GM10266 (cell line): ENCODE results near the gene TAF7.
"Not testable (repeated sequence)": the region's sequence is repeated elsewhere in the genome, so short reads cannot be mapped to it uniquely, and the experiment has no call there.

Experiments used
- DNase-seq: peaks from one replicate; pipeline ENCODE4 v3.0.0; 2012; ENCODE audit errors: extremely low spot score
- TF ChIP-seq, protein P1 (sequence below): IDR thresholded peaks from 2 replicates; pipeline ENCODE4 v1.5.1; 2012; ENCODE audit warnings: mild to moderate bottlenecking, low read depth; ENCODE audit not compliant: control insufficient read depth, insufficient read depth; ENCODE audit errors: missing control alignments

TAF7 gene

DNA sequence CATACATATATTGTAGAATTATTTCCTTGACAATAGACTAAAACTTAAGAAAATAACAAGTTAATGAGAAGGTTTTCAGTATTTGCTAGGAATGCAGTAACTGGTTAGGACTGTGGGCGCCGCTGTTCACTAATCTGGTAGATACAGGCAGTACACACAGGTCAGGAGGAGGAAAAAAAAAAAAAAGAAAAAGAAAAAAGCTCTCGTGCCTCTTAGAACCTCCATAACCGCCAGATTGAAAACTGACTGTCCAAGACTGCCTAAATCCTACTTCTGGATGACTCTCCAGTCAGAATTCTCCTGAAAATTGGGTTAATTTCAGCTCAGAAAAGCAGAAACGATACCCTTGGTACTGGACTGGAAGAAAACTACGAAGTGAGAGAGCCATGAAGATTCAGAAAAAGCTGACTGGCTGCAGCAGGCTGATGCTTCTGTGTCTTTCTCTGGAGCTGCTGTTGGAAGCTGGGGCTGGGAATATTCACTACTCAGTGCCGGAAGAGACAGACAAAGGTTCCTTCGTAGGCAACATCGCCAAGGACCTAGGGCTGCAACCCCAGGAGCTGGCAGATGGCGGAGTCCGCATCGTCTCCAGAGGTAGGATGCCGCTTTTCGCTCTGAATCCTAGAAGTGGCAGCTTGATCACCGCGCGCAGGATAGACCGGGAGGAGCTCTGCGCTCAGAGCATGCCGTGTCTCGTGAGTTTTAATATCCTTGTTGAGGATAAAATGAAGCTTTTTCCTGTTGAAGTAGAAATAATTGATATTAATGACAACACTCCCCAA lies 9.9 kb upstream of the TAF7 start, which contains the start of gene PCDHGA1:
TSS of gene PCDHGA1 (plus strand) at position 216 of the 782 bp plus-strand sequence.
- TF ChIP-seq, protein P1, sequence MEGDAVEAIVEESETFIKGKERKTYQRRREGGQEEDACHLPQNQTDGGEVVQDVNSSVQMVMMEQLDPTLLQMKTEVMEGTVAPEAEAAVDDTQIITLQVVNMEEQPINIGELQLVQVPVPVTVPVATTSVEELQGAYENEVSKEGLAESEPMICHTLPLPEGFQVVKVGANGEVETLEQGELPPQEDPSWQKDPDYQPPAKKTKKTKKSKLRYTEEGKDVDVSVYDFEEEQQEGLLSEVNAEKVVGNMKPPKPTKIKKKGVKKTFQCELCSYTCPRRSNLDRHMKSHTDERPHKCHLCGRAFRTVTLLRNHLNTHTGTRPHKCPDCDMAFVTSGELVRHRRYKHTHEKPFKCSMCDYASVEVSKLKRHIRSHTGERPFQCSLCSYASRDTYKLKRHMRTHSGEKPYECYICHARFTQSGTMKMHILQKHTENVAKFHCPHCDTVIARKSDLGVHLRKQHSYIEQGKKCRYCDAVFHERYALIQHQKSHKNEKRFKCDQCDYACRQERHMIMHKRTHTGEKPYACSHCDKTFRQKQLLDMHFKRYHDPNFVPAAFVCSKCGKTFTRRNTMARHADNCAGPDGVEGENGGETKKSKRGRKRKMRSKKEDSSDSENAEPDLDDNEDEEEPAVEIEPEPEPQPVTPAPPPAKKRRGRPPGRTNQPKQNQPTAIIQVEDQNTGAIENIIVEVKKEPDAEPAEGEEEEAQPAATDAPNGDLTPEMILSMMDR, result peak; percentile 29
- no peak for DNase-seq

DNA sequence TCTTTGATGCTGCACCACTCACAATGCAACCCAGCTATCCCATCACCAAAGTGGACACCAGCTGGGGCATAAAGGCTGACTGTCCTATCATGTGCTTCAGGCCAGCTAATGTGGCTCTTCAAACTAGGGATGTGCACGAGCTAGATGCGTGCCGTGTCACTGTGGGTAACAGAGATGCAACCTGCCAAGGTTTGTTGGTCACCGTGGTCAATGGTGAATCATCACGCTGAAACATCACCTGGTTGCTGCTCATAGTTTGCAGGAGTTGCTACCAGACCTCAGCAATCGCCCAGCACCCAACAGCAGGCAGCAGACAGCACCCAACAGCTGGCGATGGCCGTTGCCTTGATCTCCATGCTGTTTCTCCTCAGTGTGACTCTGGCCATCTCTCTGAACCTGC lies 7.6 kb upstream of the TAF7 start:
- TF ChIP-seq, protein P1, result no peak
- DNase-seq, result no peak

DNA sequence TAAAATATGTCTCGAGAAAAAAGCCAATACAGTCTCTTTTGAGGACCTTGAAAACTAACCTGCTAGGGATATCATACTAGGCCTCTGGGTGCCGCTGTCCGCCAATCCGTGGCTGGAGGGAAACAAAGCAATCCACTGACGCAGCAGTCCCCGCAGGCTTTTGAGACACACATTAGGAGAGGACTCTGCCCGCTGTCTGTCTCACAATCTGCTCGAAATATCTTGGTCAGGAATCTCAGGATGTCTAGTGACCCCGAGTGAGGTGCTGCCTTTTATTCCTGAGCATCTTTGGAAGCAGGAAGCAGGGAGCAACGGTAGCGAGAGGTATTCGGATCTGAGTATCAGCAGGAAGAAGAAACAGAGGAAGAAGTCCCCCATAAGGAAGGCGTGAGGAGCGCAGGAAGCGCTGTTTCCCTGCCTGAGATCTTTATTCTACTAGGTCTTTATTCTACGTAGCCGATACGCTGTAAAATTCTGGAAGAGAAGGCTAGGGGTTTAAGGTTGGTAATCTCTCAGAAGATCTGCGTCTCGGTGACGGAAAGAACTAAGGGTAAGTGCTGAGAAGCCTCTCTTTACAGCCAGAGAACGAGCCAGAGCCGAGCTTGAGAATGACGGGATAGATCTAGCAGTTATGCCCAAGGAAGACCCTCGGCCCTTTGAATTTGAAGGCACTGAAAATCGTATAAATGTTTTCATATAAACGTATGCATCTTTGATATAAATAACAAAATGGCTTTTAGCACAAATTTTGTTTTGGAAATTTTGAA lies 5.7 kb upstream of the TAF7 start:
- TF ChIP-seq, protein P1, result peak; percentile 50
- peak; percentile 70 for DNase-seq

DNA sequence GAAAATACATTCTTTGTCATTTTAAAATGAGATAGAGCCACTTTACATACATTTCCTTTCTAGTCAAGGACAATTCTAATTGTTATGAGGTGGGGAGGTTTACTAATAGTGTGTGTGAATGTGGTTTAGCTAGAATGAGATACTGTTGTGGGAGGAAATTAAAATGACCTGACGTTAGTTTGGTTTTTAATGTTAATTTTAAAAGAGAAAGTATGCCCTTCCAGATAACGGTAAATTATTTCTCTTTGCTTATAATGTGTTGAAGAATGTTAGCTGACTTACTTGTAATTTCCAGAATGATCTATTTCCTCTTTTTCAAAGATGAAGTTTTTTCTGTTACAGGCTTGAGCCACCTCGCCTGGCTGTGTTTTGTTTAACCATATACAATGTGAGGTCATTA lies 1.7 kb upstream of the TAF7 start:
- DNase-seq, result no peak
- TF ChIP-seq, protein P1, result no peak

DNA sequence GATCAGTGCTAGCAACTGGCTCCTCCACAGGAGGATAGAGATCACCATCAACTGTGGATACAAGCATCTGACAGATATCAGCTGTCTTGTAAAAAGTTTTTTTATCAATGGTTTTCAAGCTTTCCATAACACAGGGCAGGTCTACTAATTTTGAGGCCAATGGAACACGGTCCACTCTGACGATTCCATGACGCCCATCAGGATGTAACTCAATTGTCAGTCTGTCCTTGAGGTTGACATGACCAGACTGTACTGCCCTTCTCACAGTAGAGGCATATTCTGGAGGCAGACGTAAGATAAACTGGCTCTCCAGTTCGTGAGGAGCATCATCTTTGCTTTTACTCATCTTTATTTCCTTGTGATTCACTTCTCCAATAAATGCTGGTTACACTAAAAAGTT lies 885 bp downstream of the TAF7 start:
- TF ChIP-seq, protein P1, result no peak
- DNase-seq, result no peak

DNA sequence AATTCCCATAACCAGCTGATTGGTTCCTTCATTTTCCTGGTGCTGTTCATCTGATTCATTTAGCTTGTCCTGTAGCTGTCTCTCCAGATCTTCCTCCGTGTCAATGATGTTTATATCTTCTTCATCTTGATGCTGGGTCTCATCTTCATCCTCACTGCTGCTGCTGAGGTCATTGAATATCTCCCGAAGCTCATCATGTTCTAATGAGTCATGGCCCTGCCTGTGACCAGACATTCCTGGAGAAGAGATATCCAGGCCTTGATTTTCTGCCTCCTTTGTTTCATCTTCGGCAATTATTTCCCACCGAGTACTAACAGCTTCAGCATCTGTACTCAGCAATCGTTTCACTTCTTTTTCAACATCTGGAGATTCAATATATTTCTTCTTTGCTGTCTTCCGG lies 1.4 kb downstream of the TAF7 start:
- DNase-seq, result no peak
- TF ChIP-seq, protein P1, result no peak

DNA sequence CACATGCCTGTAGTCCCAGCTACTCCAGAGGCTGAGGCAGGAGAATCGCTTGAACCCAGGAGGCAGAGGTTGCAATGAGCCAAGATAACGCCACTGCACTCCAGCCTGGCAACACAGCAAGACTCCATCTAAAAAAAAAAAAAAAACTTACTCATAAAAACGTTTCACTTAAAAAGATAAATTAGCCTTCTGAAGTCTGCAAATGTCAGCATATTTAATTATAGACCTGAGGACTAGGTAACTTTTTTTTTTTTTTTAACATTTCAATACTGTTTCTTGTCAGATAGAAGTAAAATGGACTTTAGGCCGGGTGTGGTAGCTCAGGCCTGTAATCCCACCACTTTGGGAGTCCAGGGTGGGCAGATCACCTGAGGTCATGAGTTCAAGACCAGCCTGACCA lies 3.6 kb downstream of the TAF7 start:
- DNase-seq, result not testable (repeated sequence)
